AG04449 (cell line): Measurements from ENCODE around the gene MYOF.

Experiments
- CTCF ChIA-PET: fragments of 350-600 bp; formaldehyde crosslinking; extraction: SDS; loops from one replicate; lab custom pipeline; 2021; ENCODE audit warnings: antibody characterized with exemption; lab: Yijun Ruan, JAX
- POLR2A ChIA-PET: fragments of 400-600, 350-600 bp; formaldehyde crosslinking; extraction: SDS; loops from one replicate; lab custom pipeline; 2020; ENCODE audit warnings: antibody characterized with exemption, inconsistent platforms; lab: Yijun Ruan, JAX
- DNase-seq: peaks from one replicate; pipeline ENCODE4 v3.0.0-alpha.2; 2010; ENCODE audit warnings: low read depth, low spot score
- H3K4me3 ChIP-seq: 2 replicates; pipeline ENCODE4 v1.5.1; 2011; ENCODE audit warnings: low read depth, mild to moderate bottlenecking, control low read depth, low read length
- CTCF ChIP-seq: IDR thresholded peaks from one replicate; pipeline ENCODE4 v1.5.1; 2011; ENCODE audit warnings: mild to moderate bottlenecking, moderate library complexity, low read length, control low read depth, inconsistent platforms; ENCODE audit not compliant: insufficient read depth; ENCODE audit errors: missing control alignments

MYOF gene

GRCh38 chr10:93498166-93498565, 16.0 kb upstream of the MYOF start:
- H3K4me3 ChIP-seq, result no peak overlapping the region
- no peak for DNase-seq
- CTCF ChIA-PET, result interaction anchor here (2.6 kb wide), 1 partner anchor 13 kb away, joined by 9 read pairs; no protein-coding TSS in a partner anchor

GRCh38 chr10:93496322-93497041, 14.3 kb upstream of the MYOF start, which contains the start of gene CEP55:
TSS of gene CEP55 (plus strand) at chr10:93496612. CDS start at chr10:93500052, 3,440 bp downstream.
- peak within 1 kb of the TSS; percentile 76 for H3K4me3 ChIP-seq
- CTCF ChIA-PET, result interaction anchor here (0.7 to 1.6 kb wide), 8 partner anchors 8 to 417 kb away, joined by 3 to 6 read pairs (median 3); no protein-coding TSS in a partner anchor
- no peak for DNase-seq
- POLR2A ChIA-PET, result interaction anchor here (0.6 to 1.6 kb wide), 5 partner anchors 14 to 419 kb away, joined by 3 to 9 read pairs (median 3); partner anchors contain the start of gene MYOF
- TF ChIP-seq CTCF, result no peak

More at GRCh38 chr10:93498166-93498565, 16.0 kb upstream of the MYOF start:
- TF ChIP-seq CTCF, result no peak
- POLR2A ChIA-PET, result no interaction called here

GRCh38 chr10:93495654-93496321, 13.7 kb upstream of the MYOF start:
- POLR2A ChIA-PET, result interaction anchor here (0.6 to 1.6 kb wide), 6 partner anchors 13 to 419 kb away, joined by 3 to 9 read pairs (median 3); partner anchors contain the start of gene MYOF
- H3K4me3 ChIP-seq, result peak overlapping the region; percentile 76
- no peak for DNase-seq
- no peak for TF ChIP-seq CTCF
- CTCF ChIA-PET, result interaction anchor here (0.7 to 2.4 kb wide), 11 partner anchors 8 to 416 kb away, joined by 3 to 10 read pairs (median 4); no protein-coding TSS in a partner anchor

GRCh38 chr10:93494494-93494893, 12.4 kb upstream of the MYOF start:
- no peak overlapping the region for H3K4me3 ChIP-seq
- TF ChIP-seq CTCF, result no peak
- CTCF ChIA-PET, result interaction anchor here (0.8 to 2.4 kb wide), 9 partner anchors 8 to 415 kb away, joined by 3 to 10 read pairs (median 4); partner anchors contain the start of gene MYOF
- DNase-seq, result no peak
- POLR2A ChIA-PET, result no interaction called here

- H3K4me3 ChIP-seq, result no peak overlapping the region
- no peak for TF ChIP-seq CTCF
- POLR2A ChIA-PET, result no interaction called here
- DNase-seq, result no peak
- CTCF ChIA-PET, result interaction anchor here (2.8 to 23.6 kb wide), 2 partner anchors 10 to 112 kb away, joined by 17 to 434 read pairs; partner anchors contain the start of gene MYOF
These were observed 11.0 kb upstream of the MYOF start for GRCh38 chr10:93493162-93493561.
